LNCaP clone FGC (cell line): Measurements from ENCODE around the gene REEP3.

Experiments
- DNase-seq: peaks from one replicate; pipeline ENCODE4 v3.0.0-alpha.2; 2011; ENCODE audit warnings: low read depth
- H3K4me3 ChIP-seq: 2 replicates; pipeline ENCODE4 v1.5.1; 2011; ENCODE audit warnings: mild to moderate bottlenecking, low read depth, low read length, control low read depth
- CTCF ChIP-seq: IDR thresholded peaks from 2 replicates; pipeline ENCODE4 v1.5.1; 2012; ENCODE audit warnings: mild to moderate bottlenecking; ENCODE audit not compliant: control insufficient read depth, insufficient read depth; ENCODE audit errors: extremely low read depth

REEP3 gene

GRCh38 chr10:63543576-63543962 lies 22.4 kb downstream of the REEP3 start:
- DNase-seq: no peak
- no peak overlapping the region for H3K4me3 ChIP-seq
- TF ChIP-seq CTCF: no peak

GRCh38 chr10:63544418-63544817 lies 23.2 kb downstream of the REEP3 start:
- TF ChIP-seq CTCF: no peak
- no peak overlapping the region for H3K4me3 ChIP-seq
- DNase-seq: no peak

- no peak overlapping the region for H3K4me3 ChIP-seq
- TF ChIP-seq CTCF: no peak
- DNase-seq: no peak
These were observed 26.6 kb downstream of the REEP3 start for GRCh38 chr10:63547628-63548360.

GRCh38 chr10:63548860-63549259 lies 27.7 kb downstream of the REEP3 start:
- TF ChIP-seq CTCF: no peak
- no peak overlapping the region for H3K4me3 ChIP-seq
- DNase-seq: no peak

GRCh38 chr10:63549810-63550209 lies 28.6 kb downstream of the REEP3 start:
- DNase-seq: no peak
- H3K4me3 ChIP-seq: no peak overlapping the region
- TF ChIP-seq CTCF: no peak

GRCh38 chr10:63553031-63553430 lies 31.8 kb downstream of the REEP3 start:
- no peak overlapping the region for H3K4me3 ChIP-seq
- TF ChIP-seq CTCF: no peak
- no peak for DNase-seq

- no peak for TF ChIP-seq CTCF
- H3K4me3 ChIP-seq: no peak overlapping the region
- no peak for DNase-seq
These were observed 32.3 kb downstream of the REEP3 start for GRCh38 chr10:63553473-63553872.
